HPDE6-E6E7 (cell line): Measurements from ENCODE around the gene NIPSNAP3A.

Source experiments
- DNase-seq: peaks from one replicate; pipeline ENCODE4 v3.0.0; 2011; ENCODE audit warnings: missing footprints; ENCODE audit errors: extremely low spot score

NIPSNAP3A gene

DNA sequence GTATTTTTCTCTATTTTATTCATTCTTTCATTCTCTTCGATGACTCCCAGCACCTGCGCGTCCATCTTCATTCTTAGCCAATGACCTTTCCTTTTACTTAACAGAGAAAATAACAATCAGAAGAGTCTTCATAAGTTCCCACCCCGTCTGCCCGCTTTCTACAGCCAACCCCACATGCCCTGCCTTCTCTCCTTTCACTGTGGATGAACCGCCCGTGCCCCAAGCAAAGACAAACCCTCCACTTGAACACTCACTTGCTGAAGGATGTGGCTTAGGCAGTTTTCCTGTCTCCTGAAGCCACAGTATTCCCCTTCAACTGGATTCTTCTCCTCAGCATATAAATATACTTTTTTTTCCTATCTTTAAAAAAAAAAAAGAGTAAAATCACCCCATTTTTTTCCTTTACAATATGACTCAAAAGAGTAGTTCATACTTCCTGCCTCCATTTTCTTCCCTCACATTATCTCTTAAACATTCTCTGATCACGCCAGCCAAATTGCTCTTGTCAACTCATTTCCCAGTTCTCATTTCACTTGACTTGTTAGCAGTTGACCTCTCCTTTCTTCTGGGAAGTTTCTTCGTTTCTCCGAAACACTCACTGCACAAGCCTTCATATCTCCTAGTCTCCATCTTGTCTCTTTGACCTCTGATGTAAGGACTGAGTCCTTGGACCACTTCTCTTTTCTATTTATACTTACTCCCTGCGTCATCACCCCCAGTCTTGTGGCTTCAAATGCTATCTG lies 27.5 kb downstream of the NIPSNAP3A start:
- no peak for DNase-seq

DNA sequence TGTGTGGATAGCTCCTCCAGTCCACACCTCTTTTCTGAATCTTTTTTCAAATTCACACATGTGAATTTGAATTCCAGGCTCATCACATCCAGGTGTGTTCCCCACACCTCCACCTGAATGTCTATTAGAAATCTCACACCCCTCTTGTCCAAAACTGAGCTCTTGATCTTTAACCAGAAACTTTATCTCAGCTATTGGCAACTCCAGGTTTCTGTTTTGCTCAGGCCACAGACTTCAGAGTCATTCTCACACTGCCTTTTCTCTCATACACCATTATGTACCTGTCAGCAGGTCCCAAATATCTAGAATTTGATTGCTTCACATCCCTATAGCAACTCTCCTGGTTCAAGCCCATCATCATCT lies 28.1 kb downstream of the NIPSNAP3A start:
- DNase-seq: no peak

GRCh38 chr9:104775976-104776375 lies 28.5 kb downstream of the NIPSNAP3A start:
- no peak for DNase-seq

- no peak for DNase-seq
Observed at GRCh38 chr9:104776797-104777196, 29.3 kb downstream of the NIPSNAP3A start.

DNA sequence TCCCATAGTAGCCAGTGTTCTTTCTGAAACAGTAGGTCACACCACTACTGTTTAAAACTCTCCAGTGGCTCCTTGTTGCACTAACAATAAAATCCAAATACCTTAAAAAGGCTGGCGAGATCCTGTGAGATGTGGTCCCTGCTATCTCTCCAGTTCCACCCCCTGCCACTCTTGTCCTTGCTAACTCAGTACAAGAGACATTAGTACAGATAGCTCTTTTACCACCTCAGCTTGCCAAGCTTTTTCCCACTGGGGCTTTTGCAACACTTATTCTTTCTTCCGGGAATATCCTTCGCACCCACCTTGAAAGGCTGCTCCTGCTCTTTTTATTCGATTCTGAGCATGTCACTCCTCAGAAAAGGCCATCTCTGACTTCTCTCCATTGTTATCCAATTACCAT lies 31.3 kb downstream of the NIPSNAP3A start:
- no peak for DNase-seq

- DNase-seq: no peak
Observed at GRCh38 chr9:104779334-104779733, 31.9 kb downstream of the NIPSNAP3A start.

DNA sequence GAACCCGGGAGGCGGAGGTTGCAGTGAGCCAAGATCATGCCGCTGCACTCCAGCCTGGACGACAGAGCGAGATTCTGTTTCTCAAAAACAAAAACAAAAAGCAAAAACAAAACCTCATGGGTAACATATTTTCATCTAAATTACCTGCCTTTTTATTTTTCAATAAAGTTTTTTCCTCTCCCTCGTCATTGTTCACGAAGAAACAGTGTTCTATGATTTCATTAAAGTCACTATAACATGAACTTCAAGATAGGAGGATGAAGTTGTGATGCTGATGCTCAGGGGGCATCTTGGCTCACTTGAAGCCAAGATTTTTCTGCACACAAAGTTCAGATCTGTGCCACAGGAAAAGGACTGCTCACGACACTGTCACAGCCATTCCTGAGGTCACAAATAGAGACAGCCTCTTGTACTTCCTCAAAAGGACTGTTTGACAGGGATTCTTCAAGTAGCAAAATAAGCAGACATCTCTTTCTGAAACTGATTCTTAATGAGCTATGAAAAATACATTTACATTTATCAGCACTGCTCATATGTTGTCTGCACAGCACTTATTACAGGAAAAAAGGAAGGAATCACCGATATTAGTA lies 32.6 kb downstream of the NIPSNAP3A start:
- no peak for DNase-seq

DNA sequence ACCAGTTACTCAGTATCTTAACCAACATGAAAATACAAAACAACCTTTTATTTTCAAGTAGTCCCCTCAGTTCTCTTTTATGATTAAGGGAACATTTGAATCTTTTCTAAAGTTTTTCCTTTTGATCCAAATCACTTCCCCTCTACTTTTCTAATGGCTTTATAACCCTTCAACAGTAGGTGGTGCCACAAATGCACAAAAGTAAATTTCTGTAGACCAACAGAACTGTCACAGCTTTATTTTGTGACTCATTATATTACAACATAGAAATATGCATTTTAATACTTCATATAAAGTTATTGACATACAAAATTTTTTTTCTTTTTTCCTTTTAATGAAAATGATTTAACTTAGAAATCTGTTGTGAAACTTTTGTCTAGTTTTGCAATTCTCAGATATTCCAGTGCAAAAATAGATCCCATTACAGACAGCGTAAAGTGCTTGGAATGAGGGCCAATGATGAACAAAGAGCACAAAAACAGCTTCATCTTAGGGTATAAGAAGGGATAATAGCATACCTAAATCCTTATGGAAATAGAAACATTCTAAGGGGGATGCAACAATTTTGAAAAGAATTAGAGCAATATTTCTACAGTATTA lies 33.4 kb downstream of the NIPSNAP3A start:
- DNase-seq: no peak

GRCh38 chr9:104783588-104783987 lies 36.1 kb downstream of the NIPSNAP3A start:
- no peak for DNase-seq

GRCh38 chr9:104784098-104784497 lies 36.6 kb downstream of the NIPSNAP3A start:
- no peak for DNase-seq

DNA sequence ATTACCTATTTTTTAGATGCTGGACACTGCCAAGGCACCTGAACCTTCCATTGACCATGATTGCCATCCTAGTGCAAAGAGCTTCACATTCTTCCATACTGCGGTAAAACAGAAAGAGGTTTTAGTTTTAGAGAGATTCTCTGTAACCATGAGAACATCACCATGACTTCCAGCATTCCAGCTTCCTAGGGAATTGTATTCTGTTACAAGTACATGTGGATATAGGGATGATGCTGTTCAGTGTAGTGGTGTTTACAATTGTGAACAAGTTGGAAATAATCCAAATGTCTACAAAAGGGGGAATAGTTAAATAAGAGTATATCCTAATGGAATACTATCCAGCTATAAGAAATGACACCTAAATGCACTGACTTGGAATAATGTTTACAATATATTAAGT lies 38.8 kb downstream of the NIPSNAP3A start:
- no peak for DNase-seq

- DNase-seq: no peak
Observed at GRCh38 chr9:104787306-104788015, 40.0 kb downstream of the NIPSNAP3A start.

DNA sequence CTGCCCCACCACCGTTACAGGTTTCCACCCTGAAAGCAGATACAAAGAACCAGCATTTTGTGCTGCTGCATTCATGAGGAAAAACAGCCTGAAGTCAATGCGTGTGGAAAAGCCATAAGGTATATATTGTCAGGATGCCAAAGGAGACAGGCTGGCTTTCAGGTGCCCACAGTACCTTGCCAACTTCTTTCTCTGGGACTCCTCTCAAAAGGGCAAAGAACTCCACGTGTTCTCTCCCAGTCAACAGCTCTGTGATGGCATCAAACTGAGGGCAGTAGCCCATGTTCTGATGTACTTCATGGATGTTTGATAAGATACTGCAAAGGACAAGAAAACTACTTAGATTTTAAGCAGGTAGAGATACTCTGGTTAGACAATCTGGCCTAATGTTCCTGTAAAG lies 40.8 kb downstream of the NIPSNAP3A start:
- no peak for DNase-seq

- no peak for DNase-seq
Observed at GRCh38 chr9:104794070-104794469, 46.6 kb downstream of the NIPSNAP3A start.

DNA sequence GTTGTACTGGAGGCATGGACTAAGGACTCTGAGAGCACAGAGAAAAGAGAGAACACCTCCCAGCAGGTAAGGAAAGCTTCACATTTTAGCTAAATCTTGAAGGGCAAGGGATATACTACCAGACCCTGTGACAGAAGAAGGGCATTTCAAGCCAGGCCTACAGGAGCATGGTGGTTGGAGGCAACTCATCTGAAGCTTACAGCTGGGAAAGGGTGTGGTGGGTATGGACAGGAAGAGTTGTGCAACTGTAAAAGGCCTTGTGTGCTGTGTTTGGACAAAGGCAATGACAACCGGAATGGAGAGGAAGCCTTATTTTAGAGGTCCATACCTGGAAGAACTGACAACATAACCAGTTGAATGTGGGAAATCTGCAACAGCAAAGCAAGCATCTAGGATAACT lies 47.6 kb downstream of the NIPSNAP3A start:
- DNase-seq: no peak

DNA sequence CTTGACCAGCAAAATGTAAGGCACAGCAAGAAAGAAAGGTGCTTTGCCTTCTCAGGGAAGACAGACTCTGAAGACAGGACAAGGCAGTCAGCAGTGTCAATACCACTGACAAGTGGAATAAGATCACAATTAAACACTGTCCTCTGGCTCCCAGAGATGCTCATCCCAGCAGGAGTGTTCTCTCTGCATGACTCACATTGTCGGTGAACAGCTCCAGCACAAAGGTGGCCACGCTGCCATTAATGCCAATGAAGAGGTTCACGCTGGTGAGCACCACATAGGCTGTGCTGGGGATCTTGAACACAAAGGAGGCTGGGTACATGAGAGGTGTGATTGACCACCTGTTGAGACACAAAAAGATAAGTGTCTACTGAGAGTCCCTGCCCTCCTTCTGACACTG lies 48.4 kb downstream of the NIPSNAP3A start:
- DNase-seq: no peak

GRCh38 chr9:104798209-104798995 lies 50.9 kb downstream of the NIPSNAP3A start:
- no peak for DNase-seq

DNA sequence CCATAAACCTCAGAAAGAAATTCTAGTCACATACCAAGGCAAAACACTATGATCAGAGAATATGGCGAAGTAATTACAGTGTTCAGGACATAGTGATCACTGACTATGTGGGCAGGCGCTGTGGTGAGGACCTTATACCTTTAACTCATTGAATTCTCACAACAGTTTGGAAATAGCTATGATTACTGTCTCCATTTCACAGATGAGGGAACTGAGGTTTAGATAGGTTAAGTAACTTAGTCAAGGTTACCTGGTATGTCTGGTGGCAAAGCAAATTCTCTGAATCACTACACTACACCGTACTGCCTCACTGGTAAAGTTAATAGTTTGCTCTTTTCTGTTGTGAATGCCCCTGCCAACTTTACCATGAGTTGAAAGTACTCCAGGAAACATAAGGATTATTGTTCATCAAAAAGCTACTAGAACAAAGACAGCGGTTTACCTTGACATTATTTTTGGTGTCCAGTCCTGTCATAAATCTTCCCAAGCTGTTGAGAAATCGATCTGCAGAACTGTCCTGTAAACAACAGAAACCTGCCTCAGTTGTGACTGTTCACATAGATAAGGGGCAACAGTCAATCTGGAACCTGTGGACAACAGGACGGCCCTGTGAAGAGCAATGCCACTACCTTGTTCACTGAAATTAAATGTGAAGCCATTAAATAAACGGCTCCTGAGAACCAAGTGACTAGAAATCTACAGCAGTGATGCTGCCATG lies 52.7 kb downstream of the NIPSNAP3A start:
- DNase-seq: no peak

GRCh38 chr9:104802110-104802509 lies 54.6 kb downstream of the NIPSNAP3A start:
- no peak for DNase-seq

- DNase-seq: no peak
Observed at GRCh38 chr9:104802906-104803305, 55.4 kb downstream of the NIPSNAP3A start.

DNA sequence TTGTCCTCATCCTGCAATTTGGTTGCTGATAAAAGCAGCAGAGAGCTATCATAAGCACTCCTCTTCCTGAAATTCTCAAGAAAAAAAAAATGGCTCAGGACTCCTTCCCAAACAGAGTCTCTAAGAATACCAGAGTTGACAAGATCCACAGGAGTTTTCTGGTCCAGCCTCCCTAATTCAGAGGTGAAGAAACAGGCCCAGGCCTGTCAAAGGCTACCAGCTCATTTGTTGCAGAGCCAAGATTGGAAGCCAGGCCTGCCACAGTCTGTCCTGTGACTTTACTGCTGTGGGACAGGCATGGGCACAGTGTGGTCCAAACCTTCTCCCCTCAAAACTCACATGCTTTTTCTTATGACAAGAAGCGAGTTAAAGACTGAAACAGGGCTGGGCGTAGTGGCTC lies 58.0 kb downstream of the NIPSNAP3A start:
- DNase-seq: no peak
